GM21423 (cell line): Measurements from ENCODE around the gene TRIM38.
"Not testable (repeated sequence)": the region's sequence is repeated elsewhere in the genome, so short reads cannot be mapped to it uniquely, and the experiment has no call there.

Experiments used
- ATAC-seq: cut with Tn5 transposase; IDR thresholded peaks from one replicate; pipeline ENCODE4 v1.9.1; 2021; ENCODE audit warnings: mild to moderate bottlenecking, moderate library complexity; ENCODE audit not compliant: unreplicated experiment

Gene TRIM38

DNA sequence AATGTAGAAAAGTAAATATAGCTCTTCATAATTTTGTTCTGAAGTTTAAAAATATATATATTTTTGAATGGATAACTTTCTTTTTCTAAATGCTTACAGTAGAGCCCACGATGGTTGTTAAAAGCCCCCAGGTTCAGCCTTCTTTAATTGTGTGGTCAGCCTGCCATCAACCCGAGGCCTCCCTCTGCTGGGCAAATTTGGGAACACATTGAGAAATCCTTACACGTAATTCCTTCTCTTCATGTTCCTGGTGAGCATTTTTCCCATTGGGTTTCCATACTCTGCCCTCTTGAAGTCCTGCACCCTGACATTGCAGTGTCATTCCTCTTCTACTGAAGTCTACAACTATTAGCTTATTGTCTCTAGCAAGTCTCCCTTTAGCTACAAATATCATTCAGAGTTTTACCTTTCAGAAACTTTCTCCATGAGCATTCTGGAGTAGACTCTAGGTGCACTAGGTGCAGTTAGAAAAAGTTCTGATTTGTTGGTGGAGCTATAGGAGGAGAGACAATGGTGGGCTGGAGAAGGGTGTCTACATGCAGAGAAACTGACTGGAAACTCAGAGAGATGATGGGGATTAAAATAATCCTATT lies 40.6 kb downstream of the TRIM38 start:
- no peak for ATAC-seq

DNA sequence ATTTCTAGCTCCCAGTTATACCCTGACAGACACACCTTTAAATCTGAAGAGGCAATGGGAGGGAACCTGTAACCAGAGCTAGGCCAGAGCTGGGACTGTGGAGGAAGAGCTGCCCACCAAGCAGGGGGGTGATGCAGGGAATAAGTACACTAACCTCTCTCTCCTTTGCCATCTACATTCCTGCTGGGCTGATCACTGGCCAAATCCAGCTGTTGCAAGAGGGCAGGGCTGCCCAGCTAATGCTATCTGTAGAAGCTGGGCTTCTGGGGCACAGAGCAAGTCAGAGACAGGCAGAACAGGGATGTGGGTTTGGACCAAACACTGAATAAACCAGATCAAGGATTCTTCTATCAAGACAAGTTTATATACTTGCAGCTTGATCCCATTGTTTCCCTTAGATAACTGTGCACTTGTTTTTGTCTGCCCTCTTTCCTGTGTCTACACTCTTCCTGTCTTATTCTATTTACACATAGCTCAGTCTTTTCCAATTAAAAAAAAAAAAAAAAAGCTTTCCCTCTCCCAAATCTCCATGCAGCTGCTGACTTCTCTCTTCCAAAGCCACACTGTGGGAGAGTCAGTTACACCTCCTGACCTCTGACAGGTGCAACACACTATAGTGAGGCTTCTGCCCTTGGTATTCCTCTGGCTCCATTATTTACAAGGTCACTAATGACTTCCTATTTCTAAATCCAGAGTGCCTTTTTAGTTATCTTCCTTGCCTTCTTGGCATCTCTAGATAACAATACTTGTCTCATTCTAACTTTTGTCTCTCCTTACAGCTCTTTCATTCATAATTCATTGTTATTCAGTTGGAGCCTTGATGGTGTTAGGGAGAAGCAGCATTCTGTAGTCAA lies 43.7 kb downstream of the TRIM38 start:
- no peak for ATAC-seq

DNA sequence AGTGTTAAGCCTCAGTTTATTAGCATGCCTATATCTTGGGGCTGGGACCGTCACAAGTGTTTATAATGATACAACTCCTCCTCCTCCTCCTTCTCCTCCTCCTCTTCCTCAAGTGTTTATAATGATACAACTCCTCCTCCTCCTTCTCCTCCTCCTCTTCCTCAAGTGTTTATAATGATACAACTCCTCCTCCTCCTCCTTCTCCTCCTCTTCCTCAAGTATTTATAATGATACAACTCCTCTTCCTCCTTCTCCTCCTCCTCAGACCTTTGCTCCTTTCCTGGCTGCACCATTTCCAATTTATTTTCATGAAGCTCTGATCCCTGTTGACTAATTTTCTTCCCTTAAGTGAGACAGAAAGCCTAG lies 44.3 kb downstream of the TRIM38 start:
- not testable (repeated sequence) for ATAC-seq

DNA sequence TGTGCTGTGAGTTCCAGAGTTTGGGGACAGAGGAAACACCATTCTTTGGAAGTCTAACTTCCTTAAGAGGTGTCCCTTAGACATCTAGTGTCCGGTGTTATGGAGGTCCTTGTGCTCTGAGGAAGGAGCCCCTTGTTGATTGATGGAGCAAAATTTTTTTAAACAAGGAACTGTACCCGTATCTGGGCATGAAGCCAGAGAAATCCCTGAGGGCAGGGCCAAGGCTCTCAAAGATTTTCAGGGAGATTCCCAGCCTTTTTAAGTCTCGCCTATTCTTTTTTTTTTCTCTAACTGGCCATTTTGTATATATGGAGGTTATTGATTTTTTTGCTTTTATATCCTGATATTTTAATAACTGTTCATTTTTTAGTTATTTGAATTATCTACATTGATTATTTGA lies 45.9 kb downstream of the TRIM38 start:
- no peak for ATAC-seq

DNA sequence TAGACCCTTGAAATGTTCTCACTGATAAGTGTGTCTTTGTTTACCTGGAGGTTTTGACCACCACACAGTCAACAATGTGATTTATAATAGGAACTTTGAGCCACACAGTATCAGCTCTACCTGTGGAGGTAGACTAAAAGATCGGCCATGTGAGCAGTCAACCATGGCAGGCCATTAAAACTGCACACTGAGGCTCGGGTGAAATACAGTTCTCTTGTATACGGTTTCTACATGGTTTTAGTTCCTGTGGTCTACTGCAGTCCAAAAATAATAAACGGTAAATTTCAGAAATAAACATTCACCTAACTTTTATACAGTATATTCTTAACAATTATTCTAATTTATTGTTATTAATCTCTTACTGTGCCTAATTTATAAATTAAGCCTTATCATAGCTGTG lies 47.2 kb downstream of the TRIM38 start:
- ATAC-seq = no peak

DNA sequence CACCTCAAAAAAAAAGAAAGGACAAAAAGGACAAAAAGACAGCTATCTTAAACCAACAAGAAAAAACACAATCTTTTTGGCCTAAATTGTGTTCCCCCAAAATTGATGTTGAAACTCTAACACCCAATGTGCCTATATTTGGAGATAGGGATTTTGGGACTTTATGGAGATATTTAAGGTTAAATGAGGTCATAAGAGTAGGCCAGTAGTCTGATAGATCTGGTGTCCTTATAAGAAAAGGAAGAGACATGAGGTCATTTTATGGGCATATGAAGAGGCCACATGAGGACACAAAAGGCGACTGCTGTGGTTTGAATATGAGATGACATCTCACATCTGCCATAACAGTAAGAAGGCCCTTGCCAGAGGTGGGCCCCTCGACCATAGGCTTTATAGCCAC lies 49.5 kb downstream of the TRIM38 start:
- ATAC-seq = no peak

DNA sequence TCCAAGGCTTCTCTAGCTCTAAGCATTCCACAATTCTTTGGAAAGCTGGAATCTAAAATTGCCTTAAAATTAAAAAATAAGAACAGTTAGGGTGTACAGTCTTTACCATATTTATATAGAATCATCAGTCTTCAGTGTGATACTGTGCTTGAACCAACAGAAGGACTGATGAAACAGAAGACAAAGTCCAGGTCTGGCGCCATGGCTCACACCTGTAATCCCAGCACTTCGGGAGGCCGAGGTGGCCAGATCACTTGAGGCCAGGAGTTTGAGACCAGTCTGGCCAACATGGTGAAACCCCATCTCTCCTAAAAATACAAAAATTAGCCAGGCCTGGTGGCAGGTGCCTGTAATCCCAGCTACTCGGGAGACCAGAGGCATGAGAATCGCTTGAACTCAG lies 51.8 kb downstream of the TRIM38 start:
- not testable (repeated sequence) for ATAC-seq

DNA sequence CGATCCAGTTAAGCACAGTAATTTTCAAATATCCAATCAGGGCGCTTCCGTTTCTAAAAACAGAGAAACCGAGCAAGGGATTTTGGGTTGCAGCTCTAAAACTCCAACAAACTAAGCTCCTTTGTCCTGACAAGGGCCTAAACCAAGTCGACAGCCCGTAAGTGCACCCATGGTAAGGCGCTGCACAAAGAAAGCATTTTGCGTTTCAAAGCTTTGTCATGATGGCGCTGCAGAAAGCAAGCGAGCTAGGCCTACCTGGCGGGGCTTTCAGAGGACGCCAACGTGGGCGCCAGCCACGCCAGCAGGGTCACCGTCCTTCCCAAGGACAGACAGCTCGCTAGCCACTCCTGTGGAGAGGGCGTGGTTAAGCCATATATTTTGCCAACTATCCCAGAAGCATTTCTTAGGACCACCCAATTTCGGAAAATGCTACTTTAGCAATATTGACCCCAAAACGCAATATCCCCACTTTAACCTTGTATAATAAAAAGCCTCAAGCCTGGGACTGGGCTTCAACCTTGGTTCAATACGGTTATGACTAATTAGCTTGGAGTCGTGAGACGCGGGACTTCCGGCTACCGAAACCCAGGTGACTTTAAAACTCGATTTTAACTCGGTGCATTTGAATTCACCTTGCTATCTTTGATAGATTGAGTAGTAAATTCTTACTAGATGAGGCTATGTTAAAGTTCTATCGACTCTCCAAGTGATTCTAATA lies 53.8 kb downstream of the TRIM38 start:
- ATAC-seq = no peak

DNA sequence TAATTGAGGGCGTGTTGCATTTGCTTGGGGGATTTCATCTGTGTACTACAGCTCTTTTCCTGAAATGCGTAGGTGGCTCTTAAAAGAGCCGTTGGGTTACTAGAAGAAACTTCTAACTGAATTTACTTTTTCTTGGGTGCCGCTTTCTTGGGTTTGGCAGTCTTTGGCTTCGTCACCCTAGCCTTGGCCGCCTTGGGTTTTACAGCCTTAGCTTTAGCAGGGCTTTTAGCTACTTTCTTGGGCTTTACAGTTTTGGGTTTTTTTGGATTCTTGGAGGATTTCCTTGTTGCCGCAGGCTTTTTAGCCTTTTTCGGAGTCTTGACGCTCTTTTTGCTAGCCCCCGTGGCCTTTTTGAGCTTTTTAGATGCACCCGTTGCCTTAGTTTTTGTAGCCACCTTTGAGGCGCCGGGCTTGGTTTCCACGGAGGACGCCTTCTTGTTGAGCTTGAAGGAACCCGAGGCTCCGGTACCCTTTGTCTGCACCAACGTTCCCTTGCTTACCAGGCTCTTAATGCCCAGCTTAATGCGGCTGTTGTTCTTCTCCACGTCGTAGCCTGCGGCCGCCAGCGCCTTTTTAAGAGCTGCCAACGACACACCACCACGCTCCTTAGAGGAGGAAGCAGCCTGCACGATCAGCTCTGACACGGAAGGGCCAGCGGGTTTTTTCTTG lies 54.5 kb downstream of the TRIM38 start:
- ATAC-seq = no peak

DNA sequence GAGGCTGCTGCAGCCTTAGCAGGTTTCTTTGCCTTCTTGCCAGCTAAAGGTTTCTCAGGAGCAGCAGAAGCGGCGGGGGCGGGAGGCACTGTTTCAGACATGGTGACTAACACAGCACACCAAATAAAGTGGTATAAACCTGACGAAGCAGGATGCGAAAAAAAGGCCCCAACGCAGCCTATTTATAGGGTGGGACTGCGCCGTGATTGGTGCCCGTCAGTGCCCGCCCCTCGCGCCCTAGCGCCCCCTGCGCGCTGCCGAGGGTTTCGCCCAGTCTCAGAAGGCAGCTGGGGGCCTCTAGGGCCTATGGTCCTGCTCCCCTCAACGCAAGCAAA lies 55.0 kb downstream of the TRIM38 start:
- ATAC-seq = no peak

DNA sequence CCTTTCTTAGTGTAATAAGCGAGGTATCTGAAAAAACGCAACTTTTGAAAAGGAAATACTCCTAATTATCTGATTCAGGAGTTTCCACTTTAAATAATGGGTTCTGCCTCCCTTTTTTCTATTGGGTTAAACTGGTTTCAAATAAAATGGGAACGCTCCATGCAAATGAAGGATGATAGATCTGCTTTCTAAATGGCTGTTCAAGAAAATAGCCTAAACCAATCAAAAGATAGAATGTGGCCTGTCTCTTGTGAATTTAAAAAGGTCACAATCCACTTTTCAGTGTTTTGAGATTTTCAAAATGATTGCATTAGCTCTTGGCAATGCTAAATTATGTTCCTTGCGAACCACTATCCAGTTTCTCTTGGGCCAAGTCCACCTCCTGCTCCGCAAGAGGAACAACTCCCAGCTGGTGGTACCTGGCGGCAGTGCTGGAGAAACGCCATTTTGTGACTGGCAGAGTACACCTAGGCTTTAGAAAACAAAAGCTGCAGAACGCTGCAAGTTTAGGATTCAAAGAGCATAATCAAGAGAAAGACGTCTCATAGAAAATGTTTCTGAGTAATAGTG lies 56.7 kb downstream of the TRIM38 start:
- no peak for ATAC-seq

DNA sequence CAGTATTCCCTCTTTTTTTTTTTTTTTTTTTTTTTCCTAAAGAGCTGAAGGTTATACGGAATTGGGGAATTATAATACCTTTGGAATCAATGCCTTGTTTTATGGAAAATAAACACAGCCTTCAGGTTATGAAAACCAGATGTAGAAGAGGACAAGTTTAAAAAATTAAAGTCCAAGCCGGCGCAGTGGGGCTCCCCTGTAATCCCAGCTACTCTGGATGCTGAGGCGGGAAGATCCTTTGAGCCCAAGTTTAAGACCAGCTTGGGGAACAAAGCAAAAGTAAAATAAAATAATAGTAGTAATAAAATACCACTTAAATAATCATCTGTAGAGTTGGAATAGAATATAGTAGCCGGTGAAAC lies 57.3 kb downstream of the TRIM38 start:
- ATAC-seq = no peak

DNA sequence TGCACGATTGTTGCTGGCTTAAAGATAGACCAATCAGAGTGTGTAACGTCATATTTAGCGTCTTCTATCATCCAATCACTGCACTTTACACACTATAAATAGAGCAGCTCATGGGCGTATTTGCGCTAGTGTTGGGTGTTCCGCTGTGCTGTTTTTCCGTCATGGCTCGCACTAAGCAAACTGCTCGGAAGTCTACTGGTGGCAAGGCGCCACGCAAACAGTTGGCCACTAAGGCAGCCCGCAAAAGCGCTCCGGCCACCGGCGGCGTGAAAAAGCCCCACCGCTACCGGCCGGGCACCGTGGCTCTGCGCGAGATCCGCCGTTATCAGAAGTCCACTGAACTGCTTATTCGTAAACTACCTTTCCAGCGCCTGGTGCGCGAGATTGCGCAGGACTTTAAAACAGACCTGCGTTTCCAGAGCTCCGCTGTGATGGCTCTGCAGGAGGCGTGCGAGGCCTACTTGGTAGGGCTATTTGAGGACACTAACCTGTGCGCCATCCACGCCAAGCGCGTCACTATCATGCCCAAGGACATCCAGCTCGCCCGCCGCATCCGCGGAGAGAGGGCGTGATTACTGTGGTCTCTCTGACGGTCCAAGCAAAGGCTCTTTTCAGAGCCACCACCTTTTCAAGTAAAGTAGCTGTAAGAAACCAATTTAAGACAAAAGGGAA lies 57.9 kb downstream of the TRIM38 start:
- peak; percentile 43 for ATAC-seq

DNA sequence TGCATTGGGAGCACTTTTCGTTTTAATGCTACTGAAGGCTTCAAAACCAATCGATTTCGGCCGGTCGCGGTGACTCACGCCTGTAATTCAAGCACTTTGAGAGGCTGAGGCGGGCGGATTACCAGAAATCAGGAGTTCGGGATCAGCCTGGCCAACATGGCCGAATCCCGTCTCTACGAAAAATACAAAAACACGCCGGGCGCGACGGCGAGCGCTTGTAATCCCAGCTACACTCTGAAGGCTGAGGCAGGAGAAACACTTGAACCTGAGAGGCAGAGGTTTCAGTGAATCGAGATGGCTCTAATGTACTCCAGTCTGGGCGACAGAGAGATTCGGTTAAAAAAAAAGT lies 58.4 kb downstream of the TRIM38 start:
- peak; percentile 9 for ATAC-seq

DNA sequence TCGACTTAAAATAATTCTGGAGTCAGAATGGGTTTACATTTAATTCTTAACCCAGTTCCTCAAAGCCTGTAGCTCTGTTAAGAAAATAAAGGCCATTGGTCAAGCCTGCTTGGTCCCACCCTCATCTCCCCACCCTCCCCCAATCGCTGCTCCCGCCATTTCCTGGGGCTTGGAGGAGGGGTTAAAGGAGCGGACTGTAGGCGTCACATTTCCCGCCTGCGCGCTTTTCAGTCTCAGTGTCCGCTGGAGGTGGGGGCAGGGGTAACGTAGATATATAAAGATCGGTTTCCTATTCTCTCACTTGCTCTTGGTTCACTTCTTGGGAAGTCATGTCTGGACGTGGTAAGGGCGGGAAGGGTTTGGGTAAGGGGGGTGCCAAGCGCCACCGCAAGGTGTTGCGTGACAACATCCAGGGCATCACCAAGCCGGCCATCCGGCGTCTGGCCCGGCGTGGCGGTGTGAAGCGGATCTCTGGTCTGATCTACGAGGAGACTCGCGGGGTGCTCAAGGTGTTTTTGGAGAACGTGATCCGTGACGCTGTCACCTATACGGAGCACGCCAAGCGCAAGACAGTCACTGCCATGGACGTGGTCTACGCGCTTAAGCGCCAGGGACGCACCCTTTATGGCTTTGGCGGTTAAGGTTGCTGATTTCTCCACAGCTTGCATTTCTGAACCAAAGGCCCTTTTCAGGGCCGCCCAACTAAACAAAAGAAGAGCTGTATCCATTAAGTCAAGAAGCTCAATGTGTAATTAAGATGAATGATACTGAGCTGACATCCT lies 58.9 kb downstream of the TRIM38 start:
- peak; percentile 49 for ATAC-seq

DNA sequence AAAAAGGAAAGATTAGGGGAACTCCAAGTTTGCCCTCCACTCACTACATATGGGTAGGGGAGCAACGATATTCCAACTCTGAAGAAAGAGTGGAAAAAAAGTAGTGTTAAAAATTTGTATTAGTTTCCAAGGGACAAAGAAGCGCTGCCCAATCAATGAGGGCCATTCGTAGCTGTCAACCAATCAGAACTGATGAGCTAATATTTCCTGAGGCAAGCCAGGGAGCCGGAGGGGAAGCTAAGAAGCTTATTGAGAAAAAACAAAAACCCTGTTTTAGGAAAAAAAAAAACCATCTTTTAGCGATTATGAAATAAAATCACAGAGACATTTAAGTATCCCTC lies 59.5 kb downstream of the TRIM38 start:
- no peak for ATAC-seq

DNA sequence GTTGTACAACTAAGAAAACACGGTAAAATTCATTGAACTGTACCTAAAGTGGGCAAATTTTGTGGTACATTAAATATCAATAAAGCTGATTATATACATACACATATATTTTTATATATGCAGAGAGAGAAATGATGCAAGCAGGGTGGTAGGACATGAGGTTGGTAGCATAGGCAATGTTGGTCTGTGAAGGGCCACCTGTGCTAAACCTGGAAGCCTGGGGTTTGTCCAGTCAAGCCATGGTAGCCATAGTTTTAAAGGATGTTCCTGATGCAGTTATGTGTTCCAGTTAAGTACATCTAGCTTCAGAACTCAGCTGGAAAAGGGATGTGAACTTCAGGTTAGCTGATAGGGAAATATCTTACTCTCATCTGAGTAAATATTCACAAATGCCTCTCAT lies 60.1 kb downstream of the TRIM38 start:
- ATAC-seq = no peak

DNA sequence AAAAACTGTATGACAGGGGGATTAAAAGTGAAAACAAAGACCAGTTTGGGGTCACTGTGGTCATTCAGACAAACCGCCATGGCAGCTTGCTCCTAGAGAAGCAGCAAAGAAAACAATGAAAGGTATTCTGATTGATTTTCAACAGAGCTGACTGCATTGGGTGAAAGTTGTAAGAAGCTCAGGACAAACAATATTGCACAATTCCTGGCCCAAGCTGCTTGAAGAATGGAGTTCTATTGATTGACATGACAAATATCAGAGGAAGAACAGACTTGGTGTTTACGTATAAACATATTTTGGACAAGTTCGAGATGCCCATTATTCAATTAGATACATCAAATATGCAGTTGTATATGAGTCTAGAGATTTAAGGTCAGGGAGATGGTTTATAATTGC lies 62.0 kb downstream of the TRIM38 start:
- ATAC-seq = no peak

DNA sequence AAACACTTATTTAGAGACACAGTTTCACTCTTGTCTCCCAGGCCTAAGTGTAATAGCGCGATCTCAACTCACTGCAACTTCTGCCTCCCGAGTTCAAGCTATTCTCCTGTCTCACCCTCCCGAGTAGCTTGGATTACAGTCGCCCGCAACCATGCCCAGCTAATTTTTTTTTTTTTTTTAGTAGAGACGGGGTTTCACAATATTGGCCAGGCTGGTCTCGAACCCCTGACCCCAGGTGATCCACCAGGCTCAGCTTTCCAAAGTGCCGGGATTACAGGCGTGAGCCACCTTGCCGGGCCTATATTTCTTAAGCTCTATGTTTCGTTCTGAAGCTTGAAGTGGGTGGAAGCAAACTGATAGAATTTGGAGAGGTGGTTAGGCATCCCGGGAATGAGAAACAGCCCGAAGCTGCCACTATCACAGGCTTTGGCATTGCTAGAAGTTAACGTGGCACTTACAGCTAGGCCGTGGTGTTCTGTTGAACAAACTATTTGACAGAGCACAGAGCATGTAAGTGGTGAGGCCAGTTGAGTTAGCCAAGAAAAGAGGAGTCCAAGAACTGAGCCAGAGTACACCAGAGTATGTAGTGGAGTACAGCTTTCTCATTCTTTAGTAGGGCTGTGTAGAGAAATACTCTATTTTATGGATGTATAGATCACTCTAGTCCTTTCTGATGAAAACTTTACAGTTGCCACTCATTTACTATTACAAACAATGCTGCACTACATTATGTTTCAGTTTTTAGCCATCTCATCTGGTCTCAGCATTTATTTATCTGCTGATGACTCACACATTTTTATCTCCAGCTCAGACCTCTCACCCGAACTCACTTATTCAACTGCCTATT lies 62.7 kb downstream of the TRIM38 start:
- no peak for ATAC-seq
